H9 (cell line): ENCODE results near the gene FRK. TPM values are rescaled to one million over a fixed set of nuclear protein-coding genes. Genes with fewer than 3 reads are reported as not detected.

Source experiments
- DNase-seq: peaks from one replicate; pipeline ENCODE4 v3.0.0-alpha.2; 2017
- H2AFZ ChIP-seq: one replicate; pipeline ENCODE4 v1.6.1; 2013; ENCODE audit warnings: mild to moderate bottlenecking, low read length, control low read depth, moderate library complexity
- H2AK5ac ChIP-seq: 2 replicates; pipeline ENCODE4 v1.6.1; 2013; ENCODE audit warnings: low read length, control low read depth, mixed read lengths; ENCODE audit not compliant: insufficient read length
- H2BK120ac ChIP-seq: one replicate; pipeline ENCODE4 v1.6.1; 2013; ENCODE audit warnings: low read depth, mild to moderate bottlenecking, low read length, control low read depth, inconsistent platforms; ENCODE audit not compliant: poor library complexity, severe bottlenecking
- H2BK12ac ChIP-seq: 2 replicates; pipeline ENCODE4 v1.6.1; 2013; ENCODE audit warnings: low read length, control low read depth, mixed read lengths, low read depth; ENCODE audit not compliant: insufficient read length
- H2BK15ac ChIP-seq: 2 replicates; pipeline ENCODE4 v1.6.1; 2013; ENCODE audit warnings: low read depth, low read length, control low read depth
- H2BK20ac ChIP-seq: one replicate; pipeline ENCODE4 v1.6.1; 2013; ENCODE audit warnings: low read depth, mild to moderate bottlenecking, low read length, control low read depth, inconsistent platforms; ENCODE audit not compliant: poor library complexity, severe bottlenecking
- H2BK5ac ChIP-seq: 2 replicates; pipeline ENCODE4 v1.6.1; 2013; ENCODE audit warnings: low read length, control low read depth, mixed read lengths; ENCODE audit not compliant: insufficient read length
- H3K14ac ChIP-seq: 2 replicates; pipeline ENCODE4 v1.6.1; 2013; ENCODE audit warnings: low read length, control low read depth; ENCODE audit not compliant: insufficient read depth
- H3K18ac ChIP-seq: 2 replicates; pipeline ENCODE4 v1.6.1; 2013; ENCODE audit warnings: low read depth, mild to moderate bottlenecking, mixed read lengths, low read length, control low read depth; ENCODE audit not compliant: insufficient read length
- H3K23ac ChIP-seq: 2 replicates; pipeline ENCODE4 v1.6.1; 2013; ENCODE audit warnings: low read length, control low read depth, mixed read lengths, low read depth; ENCODE audit not compliant: insufficient read length
- H3K23me2 ChIP-seq: 2 replicates; pipeline ENCODE4 v1.6.1; 2013; ENCODE audit warnings: low read depth, mild to moderate bottlenecking, mixed read lengths, low read length, control low read depth; ENCODE audit not compliant: insufficient read length, poor library complexity, severe bottlenecking
- H3K27ac ChIP-seq: 2 replicates; pipeline ENCODE4 v1.5.1; 2013; ENCODE audit warnings: low read length, control low read depth, mixed read lengths, low read depth; ENCODE audit not compliant: insufficient read length
- H3K27me3 ChIP-seq: 2 replicates; pipeline ENCODE4 v1.6.1; 2013; ENCODE audit warnings: low read length, control low read depth, inconsistent platforms; ENCODE audit not compliant: insufficient read depth
- H3K4ac ChIP-seq: 2 replicates; pipeline ENCODE4 v1.6.1; 2013; ENCODE audit warnings: low read depth, mild to moderate bottlenecking, control low read depth, inconsistent platforms, low read length, moderate library complexity
- H3K4me1 ChIP-seq: 2 replicates; pipeline ENCODE4 v1.6.1; 2013; ENCODE audit warnings: low read length, control low read depth, inconsistent platforms; ENCODE audit not compliant: insufficient read depth
- H3K4me2 ChIP-seq: 2 replicates; pipeline ENCODE4 v1.6.1; 2013; ENCODE audit warnings: low read length, control low read depth, mixed read lengths; ENCODE audit not compliant: insufficient read length, insufficient read depth
- H3K56ac ChIP-seq: 2 replicates; pipeline ENCODE4 v1.6.1; 2013; ENCODE audit warnings: low read depth, mild to moderate bottlenecking, mixed read lengths, low read length, control low read depth; ENCODE audit not compliant: insufficient read length
- H3K79me1 ChIP-seq: 2 replicates; pipeline ENCODE4 v1.6.1; 2013; ENCODE audit warnings: low read depth, mild to moderate bottlenecking, moderate library complexity, low read length, control low read depth, inconsistent platforms; ENCODE audit not compliant: insufficient read depth, poor library complexity, severe bottlenecking
- H3K79me2 ChIP-seq: 2 replicates; pipeline ENCODE4 v1.6.1; 2013; ENCODE audit warnings: low read length, control low read depth, inconsistent platforms; ENCODE audit not compliant: insufficient read depth
- H3K9ac ChIP-seq: 2 replicates; pipeline ENCODE4 v1.6.1; 2013; ENCODE audit warnings: low read length, control low read depth, mixed read lengths; ENCODE audit not compliant: insufficient read length; ENCODE audit errors: extremely low read depth
- H3K9me3 ChIP-seq: one replicate; pipeline ENCODE4 v1.6.1; 2013; ENCODE audit warnings: low read depth, low read length, inconsistent platforms; ENCODE audit not compliant: control insufficient read depth
- H3T11ph ChIP-seq: one replicate; pipeline ENCODE4 v1.6.1; 2013; ENCODE audit warnings: mild to moderate bottlenecking, low read length, control low read depth, inconsistent platforms
- H4K20me1 ChIP-seq: one replicate; pipeline ENCODE4 v1.6.1; 2013; ENCODE audit not compliant: control insufficient read depth, insufficient read length, insufficient read depth
- H4K5ac ChIP-seq: 2 replicates; pipeline ENCODE4 v1.6.1; 2013; ENCODE audit warnings: low read depth, mild to moderate bottlenecking, mixed read lengths, low read length, control low read depth; ENCODE audit not compliant: insufficient read length
- H4K8ac ChIP-seq: replicated peaks from 2 replicates; pipeline ENCODE4 v1.6.1; 2013; ENCODE audit warnings: low read length, control low read depth, mixed read lengths, low read depth; ENCODE audit not compliant: insufficient read length
- H4K91ac ChIP-seq: 2 replicates; pipeline ENCODE4 v1.6.1; 2013; ENCODE audit warnings: low read depth, mild to moderate bottlenecking, moderate library complexity, mixed read lengths, low read length, control low read depth; ENCODE audit not compliant: insufficient read length
- H3K27ac Mint-ChIP-seq, 3 experiments: 2 replicates in 2 of 3; 3 replicates in 1 of 3; pipeline ENCODE4 v1.8.0; 2020 to 2021; ENCODE audit warnings: mixed read lengths in 3 of 3, mild to moderate bottlenecking in 1 of 3, moderate library complexity in 1 of 3
- H3K27me3 Mint-ChIP-seq: 2 replicates; pipeline ENCODE4 v1.8.0; 2021; ENCODE audit warnings: low read depth, mild to moderate bottlenecking, moderate library complexity, mixed read lengths
- H3K36me3 Mint-ChIP-seq, 3 experiments: 2 replicates in 2 of 3; 3 replicates in 1 of 3; pipeline ENCODE4 v1.8.0; 2020 to 2021; ENCODE audit warnings: low read depth in 3 of 3, mixed read lengths in 3 of 3; ENCODE audit not compliant: insufficient read depth in 1 of 3
- H3K4me1 Mint-ChIP-seq, 2 experiments: 2 replicates each; pipeline ENCODE4 v1.8.0; 2020; ENCODE audit warnings: mixed read lengths in 2 of 2
- H3K4me3 Mint-ChIP-seq, 2 experiments: 2 replicates in 1 of 2; 3 replicates in 1 of 2; pipeline ENCODE4 v1.8.0; 2020 to 2021; ENCODE audit warnings: mild to moderate bottlenecking in 2 of 2, mixed read lengths in 2 of 2, moderate library complexity in 1 of 2
- H3K9me3 Mint-ChIP-seq, 2 experiments: 2 replicates in 1 of 2; 3 replicates in 1 of 2; pipeline ENCODE4 v1.8.0; 2020; ENCODE audit warnings: mild to moderate bottlenecking in 2 of 2, mixed read lengths in 2 of 2, moderate library complexity in 1 of 2
- WGBS: extraction: QIAGEN DNeasy Blood & Tissue Kit; methylation state at CpG from one replicate; pipeline ENCODE4 v1.1.7; 2013; ENCODE audit warnings: missing lambda C conversion rate, low lambda C conversion rate, mixed read lengths; ENCODE audit not compliant: insufficient read length; ENCODE audit errors: extremely low coverage; 5-methylcytosine and 5-hydroxymethylcytosine counted together
- total RNA-seq: library from RNA; stranded (reverse); gene quantifications from 2 replicates; pipeline ENCODE4 v1.2.1, GENCODE V29; 2021
- TF ChIP-seq, protein P1 (sequence below): fragments of 200-600 bp; sonication (generic); conservative IDR thresholded peaks from 3 replicates; pipeline ENCODE4 v1.8.0; 2021; ENCODE audit warnings: antibody characterized with exemption, mild to moderate bottlenecking

The FRK gene
- total RNA-seq, 1 experiment from 2014 or later, result 0.15 TPM

DNA sequence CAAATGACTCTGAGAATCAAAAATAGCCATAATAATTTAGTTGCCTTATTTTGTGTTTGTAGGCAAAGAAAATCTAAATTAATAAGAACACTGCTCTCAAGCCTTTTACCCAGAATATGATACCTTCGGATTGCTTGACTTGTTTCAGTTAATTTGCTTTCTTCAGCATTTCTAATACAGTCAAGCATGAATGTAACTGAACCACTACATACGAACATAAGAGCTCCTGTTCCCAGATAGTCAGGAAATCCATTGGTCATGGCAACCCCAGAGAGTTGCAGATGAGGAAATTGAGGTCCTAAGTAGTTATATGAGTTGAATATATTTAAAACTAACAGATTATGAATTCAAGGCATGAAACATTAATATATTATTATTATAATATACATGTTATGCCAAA lies 2.9 kb downstream of the FRK start:
- TF ChIP-seq, protein P1, sequence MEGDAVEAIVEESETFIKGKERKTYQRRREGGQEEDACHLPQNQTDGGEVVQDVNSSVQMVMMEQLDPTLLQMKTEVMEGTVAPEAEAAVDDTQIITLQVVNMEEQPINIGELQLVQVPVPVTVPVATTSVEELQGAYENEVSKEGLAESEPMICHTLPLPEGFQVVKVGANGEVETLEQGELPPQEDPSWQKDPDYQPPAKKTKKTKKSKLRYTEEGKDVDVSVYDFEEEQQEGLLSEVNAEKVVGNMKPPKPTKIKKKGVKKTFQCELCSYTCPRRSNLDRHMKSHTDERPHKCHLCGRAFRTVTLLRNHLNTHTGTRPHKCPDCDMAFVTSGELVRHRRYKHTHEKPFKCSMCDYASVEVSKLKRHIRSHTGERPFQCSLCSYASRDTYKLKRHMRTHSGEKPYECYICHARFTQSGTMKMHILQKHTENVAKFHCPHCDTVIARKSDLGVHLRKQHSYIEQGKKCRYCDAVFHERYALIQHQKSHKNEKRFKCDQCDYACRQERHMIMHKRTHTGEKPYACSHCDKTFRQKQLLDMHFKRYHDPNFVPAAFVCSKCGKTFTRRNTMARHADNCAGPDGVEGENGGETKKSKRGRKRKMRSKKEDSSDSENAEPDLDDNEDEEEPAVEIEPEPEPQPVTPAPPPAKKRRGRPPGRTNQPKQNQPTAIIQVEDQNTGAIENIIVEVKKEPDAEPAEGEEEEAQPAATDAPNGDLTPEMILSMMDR, result no peak
- H4K20me1 ChIP-seq, result no peaks in the 10 kb centered on the region
- no peak overlapping the region for H3K14ac ChIP-seq
- H2AFZ ChIP-seq, result no peak overlapping the region
- no peak overlapping the region for H3T11ph ChIP-seq
- DNase-seq, result no peak
- H2BK20ac ChIP-seq, result no peak overlapping the region
- H2BK120ac ChIP-seq, result no peak overlapping the region
- no peak overlapping the region for H2AK5ac ChIP-seq
- H2BK12ac ChIP-seq, result no peak overlapping the region
- H3K79me1 ChIP-seq, result no peaks in the 10 kb centered on the region
- Mint-ChIP-seq H3K27me3 (no peaks in the 10 kb centered on the region), H3K4me1 (peaks cover 0 to 6% of the 10 kb centered on the region in 2 experiments; a peak in 2 of 4 replicates), H3K27ac (no peak overlapping the region), H3K36me3 (no peaks in the 10 kb centered on the region), H3K9me3 (no peaks in the 10 kb centered on the region), H3K4me3 (no peak overlapping the region)
- no peak overlapping the region for H2BK15ac ChIP-seq
- H3K23me2 ChIP-seq, result no peaks in the 10 kb centered on the region
- H3K23ac ChIP-seq, result no peak overlapping the region
- no peak overlapping the region for H3K18ac ChIP-seq
- H3K9me3 ChIP-seq, result no peaks in the 10 kb centered on the region
- H3K9ac ChIP-seq, result no peak overlapping the region
- no peak overlapping the region for H3K4ac ChIP-seq
- no peak overlapping the region for H4K91ac ChIP-seq
- H3K4me1 ChIP-seq, result no peaks in the 10 kb centered on the region
- H4K8ac ChIP-seq, result no peak overlapping the region
- no peak overlapping the region for H3K4me2 ChIP-seq
- H3K79me2 ChIP-seq, result no peaks in the 10 kb centered on the region
- no peak overlapping the region for H3K27ac ChIP-seq
- no peak overlapping the region for H3K56ac ChIP-seq
- no peaks in the 10 kb centered on the region for H3K27me3 ChIP-seq
- H4K5ac ChIP-seq, result no peak overlapping the region
- no peak overlapping the region for H2BK5ac ChIP-seq
- no CpG with 5 or more reads among the region's 2 CpGs for WGBS
